T-helper 1 cell treated with Interleukin-12 subunit alpha and Interleukin-12 subunit beta and Interleukin-4 antibody, amounts not matched to agents 30 μg/mL and 1 μg/mL, for 36 hours (primary cell): ENCODE measurements around the gene C19orf38.
"Not testable (repeated sequence)": the region's sequence is repeated elsewhere in the genome, so short reads cannot be mapped to it uniquely, and the experiment has no call there.

Source experiments
- H3K27ac Mint-ChIP-seq: one replicate; pipeline ENCODE4 v1.8.0; 2021; ENCODE audit warnings: mild to moderate bottlenecking, mixed read lengths
- H3K27me3 Mint-ChIP-seq: one replicate; pipeline ENCODE4 v1.8.0; 2021; ENCODE audit warnings: low read depth, mixed read lengths
- H3K36me3 Mint-ChIP-seq: one replicate; pipeline ENCODE4 v1.8.0; 2021; ENCODE audit warnings: low read depth, mixed read lengths
- H3K4me1 Mint-ChIP-seq: one replicate; pipeline ENCODE4 v1.8.0; 2021; ENCODE audit warnings: low read depth, mixed read lengths
- H3K4me3 Mint-ChIP-seq: one replicate; pipeline ENCODE4 v1.8.0; 2021; ENCODE audit warnings: mild to moderate bottlenecking, moderate library complexity, mixed read lengths
- H3K9me3 Mint-ChIP-seq: one replicate; pipeline ENCODE4 v1.8.0; 2021; ENCODE audit warnings: mixed read lengths

The C19orf38 gene

GRCh38 chr19:10831987-10832938 lies 16.0 kb upstream of the C19orf38 start:
- no peaks in the 10 kb centered on the region for H3K27me3 Mint-ChIP-seq
- H3K9me3 Mint-ChIP-seq = peaks cover 5% of the 10 kb centered on the region
- H3K27ac Mint-ChIP-seq = no peak overlapping the region
- peaks cover 12% of the 10 kb centered on the region for H3K36me3 Mint-ChIP-seq
- no peak overlapping the region for H3K4me3 Mint-ChIP-seq
- peaks cover 10% of the 10 kb centered on the region for H3K4me1 Mint-ChIP-seq

- Mint-ChIP-seq H3K27me3 (no peaks in the 10 kb centered on the region), H3K9me3 (peaks cover 5% of the 10 kb centered on the region), H3K4me1 (peaks cover 10% of the 10 kb centered on the region), H3K27ac (no peak overlapping the region), H3K36me3 (peaks cover 11% of the 10 kb centered on the region), H3K4me3 (no peak overlapping the region)
Measured at GRCh38 chr19:10832939-10833296, 15.3 kb upstream of the C19orf38 start.

- peaks cover 5% of the 10 kb centered on the region for H3K9me3 Mint-ChIP-seq
- H3K27ac Mint-ChIP-seq = peak overlapping the region; percentile 100
- H3K4me1 Mint-ChIP-seq = peaks cover 10% of the 10 kb centered on the region
- H3K36me3 Mint-ChIP-seq = peaks cover 11% of the 10 kb centered on the region
- H3K27me3 Mint-ChIP-seq = no peaks in the 10 kb centered on the region
- peak overlapping the region; percentile 92 for H3K4me3 Mint-ChIP-seq
Measured at GRCh38 chr19:10835089-10835753, 13.0 kb upstream of the C19orf38 start.

- no peaks in the 10 kb centered on the region for H3K27me3 Mint-ChIP-seq
- H3K9me3 Mint-ChIP-seq = peaks cover 5% of the 10 kb centered on the region
- H3K36me3 Mint-ChIP-seq = peaks cover 11% of the 10 kb centered on the region
- H3K4me3 Mint-ChIP-seq = peak within 1 kb of the TSS; percentile 92
- H3K27ac Mint-ChIP-seq = peak within 1 kb of the TSS; percentile 100
- H3K4me1 Mint-ChIP-seq = peaks cover 10% of the 10 kb centered on the region
Measured at GRCh38 chr19:10835754-10836478, 12.3 kb upstream of the C19orf38 start, which contains the start of gene TMED1. Gene TMED1 (minus strand): TSS chr19:10836212. CDS start chr19:10836191, 21 bp downstream.

GRCh38 chr19:10836479-10837330 lies 11.5 kb upstream of the C19orf38 start:
- H3K4me3 Mint-ChIP-seq = peak overlapping the region; percentile 92
- H3K27me3 Mint-ChIP-seq = no peaks in the 10 kb centered on the region
- H3K4me1 Mint-ChIP-seq = peaks cover 10% of the 10 kb centered on the region
- H3K27ac Mint-ChIP-seq = peak overlapping the region; percentile 100
- H3K9me3 Mint-ChIP-seq = peaks cover 5% of the 10 kb centered on the region
- H3K36me3 Mint-ChIP-seq = peaks cover 11% of the 10 kb centered on the region

- H3K36me3 Mint-ChIP-seq = not testable (repeated sequence)
Measured at GRCh38 chr19:10837649-10838048, 10.6 kb upstream of the C19orf38 start.

GRCh38 chr19:10838377-10838776 lies 9.8 kb upstream of the C19orf38 start:
- no peaks in the 10 kb centered on the region for H3K27me3 Mint-ChIP-seq
- H3K4me3 Mint-ChIP-seq = no peak overlapping the region
- H3K27ac Mint-ChIP-seq = no peak overlapping the region
- H3K4me1 Mint-ChIP-seq = peaks cover 10% of the 10 kb centered on the region
- H3K9me3 Mint-ChIP-seq = peaks cover 5% of the 10 kb centered on the region
- H3K36me3 Mint-ChIP-seq = peaks cover 9% of the 10 kb centered on the region

More at GRCh38 chr19:10837649-10838048, 10.6 kb upstream of the C19orf38 start:
- H3K27ac Mint-ChIP-seq, H3K4me1 Mint-ChIP-seq, H3K9me3 Mint-ChIP-seq, H3K27me3 Mint-ChIP-seq, H3K4me3 Mint-ChIP-seq: not testable (repeated sequence)

GRCh38 chr19:10839114-10840050 lies 8.8 kb upstream of the C19orf38 start:
- H3K27me3 Mint-ChIP-seq = no peaks in the 10 kb centered on the region
- peaks cover 5% of the 10 kb centered on the region for H3K9me3 Mint-ChIP-seq
- no peak overlapping the region for H3K27ac Mint-ChIP-seq
- no peak overlapping the region for H3K4me3 Mint-ChIP-seq
- peaks cover 10% of the 10 kb centered on the region for H3K4me1 Mint-ChIP-seq
- peaks cover 9% of the 10 kb centered on the region for H3K36me3 Mint-ChIP-seq

GRCh38 chr19:10842788-10843187 lies 5.4 kb upstream of the C19orf38 start:
- Mint-ChIP-seq H3K27me3 (no peaks in the 10 kb centered on the region), H3K27ac (no peak overlapping the region), H3K4me1 (no peaks in the 10 kb centered on the region), H3K9me3 (peaks cover 7% of the 10 kb centered on the region), H3K36me3 (peaks cover 4% of the 10 kb centered on the region), H3K4me3 (no peak overlapping the region)

- peaks cover 4% of the 10 kb centered on the region for H3K4me1 Mint-ChIP-seq
- H3K27ac Mint-ChIP-seq = no peak overlapping the region
- H3K36me3 Mint-ChIP-seq = peaks cover 4% of the 10 kb centered on the region
- no peaks in the 10 kb centered on the region for H3K27me3 Mint-ChIP-seq
- H3K4me3 Mint-ChIP-seq = no peak overlapping the region
- H3K9me3 Mint-ChIP-seq = peaks cover 7% of the 10 kb centered on the region
Measured at GRCh38 chr19:10846500-10847202, 1.6 kb upstream of the C19orf38 start.

- H3K9me3 Mint-ChIP-seq = peaks cover 7% of the 10 kb centered on the region
- H3K27me3 Mint-ChIP-seq = no peaks in the 10 kb centered on the region
- H3K4me3 Mint-ChIP-seq = no peak overlapping the region
- peaks cover 6% of the 10 kb centered on the region for H3K4me1 Mint-ChIP-seq
- peaks cover 4% of the 10 kb centered on the region for H3K36me3 Mint-ChIP-seq
- no peak overlapping the region for H3K27ac Mint-ChIP-seq
Measured at GRCh38 chr19:10850631-10851030, 2.4 kb downstream of the C19orf38 start.

- Mint-ChIP-seq H3K4me1 (peaks cover 6% of the 10 kb centered on the region), H3K27ac (no peak overlapping the region), H3K36me3 (no peaks in the 10 kb centered on the region), H3K9me3 (no peaks in the 10 kb centered on the region), H3K27me3 (no peaks in the 10 kb centered on the region), H3K4me3 (no peak overlapping the region)
Measured at GRCh38 chr19:10852098-10852800, 4.0 kb downstream of the C19orf38 start.
